CD4-positive, alpha-beta T cell treated with Interleukin-12 subunit alpha and Interleukin-12 subunit beta, for 1 hour (primary cell): ENCODE measurements around the gene ALG1.
"Not testable (repeated sequence)": the region's sequence is repeated elsewhere in the genome, so short reads cannot be mapped to it uniquely, and the experiment has no call there.

Experiments used
- DNase-seq: peaks from one replicate; pipeline ENCODE4 v3.0.0-alpha.2; 2020

Gene ALG1

GRCh38 chr16:5045499-5046115 lies 26.0 kb upstream of the ALG1 start:
- no peak for DNase-seq

- DNase-seq: no peak
Observed at GRCh38 chr16:5046914-5047313, 24.7 kb upstream of the ALG1 start.

GRCh38 chr16:5054876-5055865 lies 16.5 kb upstream of the ALG1 start:
- no peak for DNase-seq

- DNase-seq: peak; percentile 37
Observed at GRCh38 chr16:5056352-5056751, 15.3 kb upstream of the ALG1 start.

GRCh38 chr16:5058476-5058875 lies 13.2 kb upstream of the ALG1 start:
- DNase-seq: no peak

GRCh38 chr16:5059386-5060072 lies 12.1 kb upstream of the ALG1 start:
- DNase-seq: no peak

- DNase-seq: no peak
Observed at GRCh38 chr16:5060073-5060641, 11.5 kb upstream of the ALG1 start.

- DNase-seq: no peak
Observed at GRCh38 chr16:5062051-5062450, 9.6 kb upstream of the ALG1 start.

- no peak for DNase-seq
Observed at GRCh38 chr16:5062790-5063765, 8.6 kb upstream of the ALG1 start.

- no peak for DNase-seq
Observed at GRCh38 chr16:5064915-5065314, 6.7 kb upstream of the ALG1 start.

GRCh38 chr16:5065326-5065725 lies 6.3 kb upstream of the ALG1 start:
- DNase-seq: no peak

GRCh38 chr16:5065813-5066212 lies 5.8 kb upstream of the ALG1 start, which contains the start of gene C16orf89:
Gene C16orf89, minus strand, starts transcription at chr16:5065956. Its CDS starts 48 bp downstream, at chr16:5065908.
- no peak for DNase-seq

GRCh38 chr16:5066511-5066910 lies 5.1 kb upstream of the ALG1 start:
- DNase-seq: no peak

GRCh38 chr16:5069048-5069447 lies 2.6 kb upstream of the ALG1 start:
- DNase-seq: no peak

GRCh38 chr16:5069854-5070253 lies 1.8 kb upstream of the ALG1 start:
- DNase-seq: no peak

GRCh38 chr16:5070431-5071186 lies 1.0 kb upstream of the ALG1 start:
- no peak for DNase-seq

GRCh38 chr16:5071341-5071680 lies 332 bp upstream of the ALG1 start:
- DNase-seq: no peak

GRCh38 chr16:5072334-5073278 lies 963 bp downstream of the ALG1 start:
- no peak for DNase-seq

- DNase-seq: no peak
Observed at GRCh38 chr16:5073279-5073629, 1.6 kb downstream of the ALG1 start.

GRCh38 chr16:5073771-5074170 lies 2.1 kb downstream of the ALG1 start:
- DNase-seq: not testable (repeated sequence)
